NCI-H2107 treated with DMSO at 0.1 percent for 48 hours (cell line): ENCODE results near the gene TRIM14.
"Not testable (repeated sequence)": the region's sequence is repeated elsewhere in the genome, so short reads cannot be mapped to it uniquely, and the experiment has no call there.

Experiments used
- DNase-seq: peaks from one replicate; lab custom pipeline; 2025; ENCODE audit not compliant: unreplicated experiment; lab: John Stamatoyannopoulos, UW

Gene TRIM14

DNA sequence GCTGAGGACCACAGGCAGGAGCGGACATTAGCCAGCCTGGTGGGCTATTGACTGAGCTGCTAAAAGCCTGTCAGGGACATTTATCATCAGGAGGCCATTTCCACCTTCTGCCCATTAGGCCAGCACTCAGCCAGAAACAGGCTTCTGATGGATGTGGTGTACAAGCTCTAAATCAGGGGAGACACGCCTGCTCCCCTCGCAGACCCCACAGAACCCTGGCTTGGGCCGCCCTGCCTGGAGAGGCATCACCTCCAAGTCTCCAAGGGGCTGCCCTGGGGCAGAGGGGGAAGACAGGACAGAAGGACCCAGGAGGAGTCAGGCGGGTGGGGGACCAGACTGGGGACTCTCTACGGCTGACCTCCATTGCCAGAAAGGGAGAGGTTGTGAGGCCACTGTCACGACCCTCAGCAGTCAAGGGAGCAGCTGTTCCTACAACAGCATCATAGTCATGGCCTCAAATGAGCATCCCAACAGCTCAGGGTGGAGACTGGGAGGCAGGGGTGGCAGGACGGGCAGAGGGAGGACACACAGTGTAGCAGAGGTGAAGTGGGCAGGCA lies 24.0 kb upstream of the TRIM14 start:
- DNase-seq, result no peak

DNA sequence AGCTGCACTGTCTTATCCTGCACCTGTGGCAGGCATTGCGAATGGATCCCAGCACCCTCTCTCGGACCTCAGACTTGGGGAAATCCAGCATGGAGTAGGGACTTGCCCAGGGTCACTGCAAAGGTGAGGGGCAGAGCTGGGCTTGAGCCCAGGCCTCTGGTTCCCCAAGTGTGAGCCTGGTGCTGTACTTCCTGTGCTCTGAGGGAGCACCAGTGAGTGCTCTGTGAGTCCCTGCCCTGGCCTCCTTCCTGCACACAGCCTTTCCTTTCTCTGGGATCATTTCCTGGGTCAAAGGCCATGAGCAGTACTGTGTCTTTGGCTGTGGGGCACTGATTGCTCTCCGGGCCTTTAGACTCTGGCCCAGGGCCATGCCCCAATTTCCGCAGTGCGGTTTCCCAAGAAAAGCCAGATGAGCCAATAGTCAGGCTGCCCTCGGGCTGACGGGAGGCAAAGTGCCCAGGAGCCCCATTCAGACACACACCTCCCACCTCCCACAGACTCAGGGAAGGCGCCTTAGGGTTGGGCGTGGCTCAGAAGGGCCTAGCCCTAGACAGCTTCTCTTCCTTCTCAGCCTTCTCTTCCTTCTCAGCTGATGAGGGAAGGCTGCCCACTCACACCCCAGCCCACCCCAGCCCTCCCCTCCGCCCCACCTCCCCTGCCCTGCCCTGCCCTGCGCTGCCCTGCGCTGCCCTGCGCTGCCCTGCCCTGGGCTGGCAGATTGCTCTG lies 23.3 kb upstream of the TRIM14 start:
- no peak for DNase-seq

- no peak for DNase-seq
These were observed 21.5 kb upstream of the TRIM14 start for GRCh38 chr9:98140503-98140902.

GRCh38 chr9:98136489-98136888 lies 17.5 kb upstream of the TRIM14 start:
- DNase-seq, result no peak

DNA sequence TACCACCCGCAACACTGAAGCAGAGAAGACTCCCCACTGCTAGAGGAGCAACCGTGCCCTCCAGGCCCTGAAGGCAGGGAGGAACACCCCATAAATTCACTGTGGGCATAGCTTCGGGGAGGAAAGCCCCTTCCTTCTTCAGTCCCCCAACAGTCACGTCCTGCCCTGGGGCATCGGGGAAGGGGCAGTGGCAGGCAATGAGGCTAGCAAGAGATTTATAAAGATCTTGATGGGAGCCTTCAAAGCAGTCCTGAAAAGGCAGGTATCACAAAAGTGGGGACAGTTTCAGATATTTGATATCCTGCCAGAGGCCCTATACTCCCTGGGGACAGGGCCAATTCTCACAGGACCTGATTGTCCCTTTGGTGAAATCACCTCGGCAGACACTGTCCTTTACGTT lies 16.9 kb upstream of the TRIM14 start:
- no peak for DNase-seq

- no peak for DNase-seq
These were observed 16.5 kb upstream of the TRIM14 start for GRCh38 chr9:98135558-98135934.

- DNase-seq, result no peak
These were observed 15.9 kb upstream of the TRIM14 start for GRCh38 chr9:98134702-98135557.

- peak; percentile 80 for DNase-seq
These were observed 14.0 kb upstream of the TRIM14 start for GRCh38 chr9:98132806-98133631.

DNA sequence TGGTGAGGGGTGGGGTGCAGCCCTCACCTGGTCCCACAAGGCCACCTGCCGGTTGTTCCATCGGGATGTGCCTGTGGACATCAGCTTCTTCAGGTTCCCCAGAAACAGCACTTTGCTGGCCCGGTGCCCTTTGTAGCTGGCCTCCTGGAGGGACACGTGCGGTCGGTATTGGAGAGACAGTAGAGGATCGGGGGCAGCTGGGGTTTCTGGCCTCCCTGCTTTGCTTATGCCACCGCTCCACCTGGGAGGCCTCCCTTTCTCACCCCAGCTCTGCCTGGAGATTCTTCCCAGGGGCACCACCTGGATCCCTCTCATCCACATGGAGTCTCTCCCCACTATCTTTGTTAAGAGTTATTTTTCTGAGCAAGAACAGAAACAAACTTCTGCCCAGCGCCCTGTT lies 13.1 kb upstream of the TRIM14 start:
- no peak for DNase-seq

- no peak for DNase-seq
These were observed 11.7 kb upstream of the TRIM14 start for GRCh38 chr9:98130576-98131228.

- DNase-seq, result not testable (repeated sequence)
These were observed 11.0 kb upstream of the TRIM14 start for GRCh38 chr9:98130060-98130459.

DNA sequence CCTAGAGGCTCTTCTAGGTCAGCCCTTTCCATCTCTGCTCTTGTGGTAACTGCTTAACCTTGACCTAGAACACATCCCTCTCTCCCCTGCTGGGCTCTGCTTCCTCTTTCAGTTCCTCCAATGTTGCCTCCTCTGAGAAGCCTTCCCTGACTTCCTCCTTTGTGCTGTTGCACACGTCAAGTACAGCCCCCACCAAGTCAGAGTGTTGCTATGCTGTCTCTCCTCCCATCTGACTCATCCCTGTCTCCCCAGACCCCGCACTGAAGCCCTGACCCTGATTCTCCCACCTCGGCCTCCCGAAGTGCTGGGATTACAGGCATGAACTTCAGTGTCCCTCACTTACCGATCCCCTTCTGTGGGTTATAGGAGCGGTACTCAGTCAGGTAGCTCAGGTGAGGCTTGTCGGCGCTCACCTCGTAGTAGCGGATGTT lies 10.4 kb upstream of the TRIM14 start:
- no peak for DNase-seq

- DNase-seq, result no peak
These were observed 9.3 kb upstream of the TRIM14 start for GRCh38 chr9:98128316-98128715.

GRCh38 chr9:98127226-98127625 lies 8.2 kb upstream of the TRIM14 start:
- no peak for DNase-seq

DNA sequence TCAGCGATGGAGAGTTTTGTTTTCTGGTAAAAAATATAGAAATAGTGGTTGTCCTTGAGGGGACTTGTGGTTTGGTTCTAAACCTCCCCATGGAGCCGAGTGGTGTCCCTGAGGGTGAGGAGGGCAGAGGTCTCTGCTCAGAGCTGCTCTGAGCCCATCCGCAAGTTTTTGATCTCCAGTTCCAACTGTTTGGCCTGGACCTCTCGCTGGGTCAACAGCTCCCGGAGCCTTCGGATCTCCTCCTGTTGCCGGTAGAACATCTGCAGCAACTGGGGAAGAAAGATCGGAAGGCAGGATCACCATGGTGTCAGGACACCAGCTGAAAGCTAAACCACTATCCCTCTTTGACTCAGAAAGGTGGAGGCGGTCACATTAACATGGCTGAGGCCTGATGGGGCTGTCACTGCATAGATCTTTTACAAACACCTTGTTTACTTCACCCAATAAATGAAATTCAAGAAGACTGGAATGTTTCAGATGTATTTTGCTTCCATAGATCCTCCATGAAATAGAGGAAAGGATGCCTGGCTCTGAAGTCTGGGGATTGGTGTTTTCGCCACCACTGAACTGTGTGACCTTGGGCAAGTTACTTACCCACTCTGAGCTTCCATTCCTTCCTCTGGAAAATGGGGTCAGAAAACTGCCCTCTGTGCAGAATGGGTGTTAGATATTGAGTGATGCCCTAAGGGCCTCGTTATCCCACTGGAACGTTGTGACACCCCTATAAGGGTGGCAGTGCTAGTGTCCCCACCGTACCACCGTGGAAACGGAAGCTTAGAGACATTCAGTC lies 5.8 kb upstream of the TRIM14 start:
- DNase-seq, result no peak

DNA sequence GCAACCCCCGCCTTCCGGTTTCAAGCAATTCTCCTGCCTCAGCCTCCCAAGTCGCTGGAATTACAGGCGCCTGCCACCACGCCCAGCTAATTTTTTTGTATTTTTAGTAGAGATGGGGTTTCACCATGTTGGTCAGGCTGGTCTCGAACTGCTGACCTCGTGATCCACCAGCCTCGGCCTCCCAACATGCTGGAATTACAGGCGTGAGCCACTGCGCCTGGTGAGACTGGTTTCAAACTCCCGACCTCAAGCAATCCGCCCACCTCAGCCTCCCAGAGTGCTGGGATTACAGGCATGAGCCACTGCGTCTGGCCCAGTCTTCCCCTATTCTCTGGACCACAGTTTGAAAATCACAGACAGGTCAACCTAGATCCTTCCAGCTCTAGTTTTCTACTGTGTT lies 5.1 kb upstream of the TRIM14 start:
- DNase-seq, result not testable (repeated sequence)

- no peak for DNase-seq
These were observed 2.0 kb upstream of the TRIM14 start for GRCh38 chr9:98121058-98121457.

DNA sequence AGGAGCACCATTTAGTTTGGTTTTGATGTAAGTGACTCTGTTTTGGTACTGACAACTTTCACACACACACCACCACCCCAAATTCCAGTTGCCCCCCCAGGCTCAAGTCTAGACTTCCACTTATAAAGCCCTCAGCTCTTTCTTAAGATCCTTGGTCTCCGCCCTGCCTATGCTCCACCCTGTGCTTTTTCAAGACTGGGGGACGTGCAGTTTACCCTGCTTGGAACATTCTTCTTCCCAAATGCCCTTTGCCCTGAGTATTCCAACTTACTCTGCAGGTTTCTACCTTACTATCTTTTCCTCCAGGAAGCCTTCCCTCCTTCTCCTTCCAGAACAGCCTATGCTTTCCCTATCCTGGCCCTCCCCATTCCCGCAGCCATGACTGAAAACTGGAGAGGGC lies 1.5 kb upstream of the TRIM14 start:
- no peak for DNase-seq

GRCh38 chr9:98117984-98118639 lies 910 bp downstream of the TRIM14 start:
- no peak for DNase-seq
